IPS DF 6.9 (cell line): Measurements from ENCODE around the gene PODXL.
"Not testable (repeated sequence)": the region's sequence is repeated elsewhere in the genome, so short reads cannot be mapped to it uniquely, and the experiment has no call there.

Source experiments
- DNase-seq: peaks from one replicate; pipeline ENCODE4 v3.0.0-alpha.2; 2013; ENCODE audit warnings: low read depth, low spot score
- H3K27ac ChIP-seq: one replicate; pipeline ENCODE4 v1.5.1; 2013; ENCODE audit warnings: low read length, control low read depth
- H3K27me3 ChIP-seq: 2 replicates; pipeline ENCODE4 v1.6.1; 2013; ENCODE audit warnings: mild to moderate bottlenecking, low read length; ENCODE audit not compliant: control insufficient read depth, insufficient read depth
- H3K36me3 ChIP-seq: 2 replicates; pipeline ENCODE4 v1.6.1; 2013; ENCODE audit warnings: low read length; ENCODE audit not compliant: control insufficient read depth, insufficient read depth
- H3K4me1 ChIP-seq: 2 replicates; pipeline ENCODE4 v1.6.1; 2013; ENCODE audit warnings: low read length; ENCODE audit not compliant: control insufficient read depth, insufficient read depth
- H3K4me3 ChIP-seq: 2 replicates; pipeline ENCODE4 v1.5.1; 2013; ENCODE audit warnings: mild to moderate bottlenecking, low read length
- H3K9me3 ChIP-seq: 2 replicates; pipeline ENCODE4 v1.6.1; 2013; ENCODE audit warnings: low read length, inconsistent platforms; ENCODE audit not compliant: control insufficient read depth, insufficient read depth
- WGBS: extraction: QIAGEN DNeasy Blood & Tissue Kit; methylation state at CpG from one replicate; pipeline ENCODE4 v1.1.7; 2013; ENCODE audit warnings: mixed read lengths, missing lambda C conversion rate; ENCODE audit not compliant: insufficient read length, insufficient coverage; 5-methylcytosine and 5-hydroxymethylcytosine counted together

The PODXL gene

GRCh38 chr7:131511774-131512535 is 44.5 kb downstream of the PODXL start:
- Histone ChIP-seq H3K27me3 (no peaks in the 10 kb centered on the region), H3K27ac (no peak overlapping the region), H3K4me1 (peaks cover 7% of the 10 kb centered on the region), H3K4me3 (no peak overlapping the region), H3K9me3 (no peaks in the 10 kb centered on the region), H3K36me3 (peaks cover 36% of the 10 kb centered on the region)
- WGBS = no CpG with 5 or more reads among the region's 15 CpGs
- no peak for DNase-seq

- H3K4me1 ChIP-seq = peaks cover 5% of the 10 kb centered on the region
Measured at GRCh38 chr7:131511071-131511470, 45.4 kb downstream of the PODXL start.

DNA sequence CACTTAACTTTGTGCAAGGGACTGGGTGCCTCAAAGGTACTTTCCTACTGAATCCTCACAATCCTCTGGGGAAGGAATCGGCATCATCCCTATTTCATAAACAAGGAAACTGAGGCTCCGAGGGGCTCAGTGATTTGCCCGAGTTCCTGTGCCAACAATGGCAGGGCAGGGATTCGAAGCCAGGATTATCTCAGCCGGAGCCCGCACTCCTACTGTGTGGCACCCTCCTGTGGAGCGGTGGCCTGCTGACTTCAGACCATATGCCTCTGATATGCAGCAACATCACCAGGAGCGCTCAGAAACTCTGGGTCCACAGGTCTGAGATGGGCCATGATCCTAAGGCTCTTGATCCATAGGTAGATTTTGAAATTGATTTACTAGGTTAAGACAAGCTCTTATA is 46.6 kb downstream of the PODXL start:
- DNase-seq = no peak
- Histone ChIP-seq H3K27me3 (no peaks in the 10 kb centered on the region), H3K9me3 (no peaks in the 10 kb centered on the region), H3K36me3 (peaks cover 56% of the 10 kb centered on the region), H3K4me1 (peaks cover 5% of the 10 kb centered on the region), H3K27ac (no peak overlapping the region), H3K4me3 (no peak overlapping the region)
- no CpG with 5 or more reads among the region's 8 CpGs for WGBS

More at GRCh38 chr7:131511071-131511470, 45.4 kb downstream of the PODXL start:
- no CpG with 5 or more reads among the region's 9 CpGs for WGBS
- no peaks in the 10 kb centered on the region for H3K27me3 ChIP-seq
- no peak overlapping the region for H3K4me3 ChIP-seq
- H3K36me3 ChIP-seq = peaks cover 45% of the 10 kb centered on the region
- no peak overlapping the region for H3K27ac ChIP-seq
- DNase-seq = no peak
- H3K9me3 ChIP-seq = no peaks in the 10 kb centered on the region

GRCh38 chr7:131508754-131509486 is 47.5 kb downstream of the PODXL start:
- Histone ChIP-seq H3K9me3 (no peaks in the 10 kb centered on the region), H3K4me1 (peaks cover 5% of the 10 kb centered on the region), H3K4me3 (no peak overlapping the region), H3K36me3 (peaks cover 65% of the 10 kb centered on the region), H3K27ac (no peak overlapping the region), H3K27me3 (no peaks in the 10 kb centered on the region)
- no CpG with 5 or more reads among the region's 10 CpGs for WGBS
- DNase-seq = no peak

DNA sequence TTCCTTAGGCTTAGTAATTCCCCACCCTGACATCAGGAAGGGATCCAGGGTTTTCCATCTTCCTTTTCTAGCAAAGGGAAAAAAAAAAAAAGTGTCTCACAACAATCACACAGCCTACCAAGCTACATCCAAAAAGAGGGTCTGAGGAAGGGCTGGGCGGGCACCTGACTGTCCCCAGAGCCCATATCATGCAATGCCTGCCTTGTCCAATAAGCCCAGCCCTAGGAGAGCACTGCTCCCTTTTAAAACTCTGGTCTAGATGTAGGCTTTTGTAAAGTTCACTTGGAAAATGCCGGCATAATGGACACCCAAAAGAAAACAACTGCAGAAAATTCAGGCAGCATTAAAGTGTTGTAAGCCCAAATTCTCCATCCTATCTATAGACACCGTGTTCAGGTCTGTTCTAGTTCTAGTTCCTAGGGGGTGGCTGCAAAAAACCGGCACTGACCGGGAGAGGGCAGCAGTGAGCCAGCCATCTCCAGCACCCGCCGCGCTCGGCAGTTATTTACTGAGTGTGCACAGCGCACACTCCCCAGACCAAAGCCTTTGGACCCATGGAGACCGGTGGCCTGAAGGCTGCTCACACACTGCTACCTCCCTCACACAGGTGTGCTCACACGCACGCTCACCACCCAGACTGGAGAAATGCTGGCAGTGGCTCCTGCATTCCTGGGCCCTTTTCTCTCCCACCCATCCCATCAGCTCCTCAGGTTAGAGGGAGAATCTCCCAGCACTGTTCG is 48.7 kb downstream of the PODXL start:
- peaks cover 4% of the 10 kb centered on the region; the same call in 1 of the 2 replicates for H3K4me1 ChIP-seq
- no CpG with 5 or more reads among the region's 14 CpGs for WGBS
- H3K9me3 ChIP-seq = no peaks in the 10 kb centered on the region
- no peaks in the 10 kb centered on the region for H3K27me3 ChIP-seq
- peaks cover 76% of the 10 kb centered on the region for H3K36me3 ChIP-seq
- no peak overlapping the region for H3K27ac ChIP-seq
- no peak overlapping the region for H3K4me3 ChIP-seq
- peak; percentile 20 for DNase-seq

GRCh38 chr7:131506597-131506996 is 49.8 kb downstream of the PODXL start:
- peaks cover 86% of the 10 kb centered on the region for H3K36me3 ChIP-seq
- H3K4me1 ChIP-seq = peaks cover 3% of the 10 kb centered on the region; the same call in 1 of the 2 replicates
- H3K9me3 ChIP-seq = no peaks in the 10 kb centered on the region

GRCh38 chr7:131505636-131506557 is 50.5 kb downstream of the PODXL start:
- Histone ChIP-seq H3K4me1 (0 out of 2 replicates have a peak, but pooled peaks cover 2% of the 10 kb centered on the region), H3K36me3 (peaks cover 85% of the 10 kb centered on the region)
- WGBS = no CpG with 5 or more reads among the region's 30 CpGs

More at GRCh38 chr7:131506597-131506996, 49.8 kb downstream of the PODXL start:
- no peaks in the 10 kb centered on the region for H3K27me3 ChIP-seq
- no peak for DNase-seq
- no peak overlapping the region for H3K27ac ChIP-seq
- H3K4me3 ChIP-seq = no peak overlapping the region
- WGBS = no CpG with 5 or more reads among the region's 18 CpGs

GRCh38 chr7:131505037-131505620 is 51.3 kb downstream of the PODXL start:
- not testable (repeated sequence) for H3K27ac ChIP-seq, H3K4me3 ChIP-seq, H3K27me3 ChIP-seq, DNase-seq, H3K4me1 ChIP-seq, H3K9me3 ChIP-seq
- H3K36me3 ChIP-seq = peaks cover 88% of the 10 kb centered on the region
- WGBS = no CpG with 5 or more reads among the region's 8 CpGs

More at GRCh38 chr7:131505636-131506557, 50.5 kb downstream of the PODXL start:
- no peak overlapping the region for H3K4me3 ChIP-seq
- H3K27ac ChIP-seq = no peak overlapping the region
- H3K9me3 ChIP-seq = no peaks in the 10 kb centered on the region
- no peaks in the 10 kb centered on the region for H3K27me3 ChIP-seq
- DNase-seq = no peak

DNA sequence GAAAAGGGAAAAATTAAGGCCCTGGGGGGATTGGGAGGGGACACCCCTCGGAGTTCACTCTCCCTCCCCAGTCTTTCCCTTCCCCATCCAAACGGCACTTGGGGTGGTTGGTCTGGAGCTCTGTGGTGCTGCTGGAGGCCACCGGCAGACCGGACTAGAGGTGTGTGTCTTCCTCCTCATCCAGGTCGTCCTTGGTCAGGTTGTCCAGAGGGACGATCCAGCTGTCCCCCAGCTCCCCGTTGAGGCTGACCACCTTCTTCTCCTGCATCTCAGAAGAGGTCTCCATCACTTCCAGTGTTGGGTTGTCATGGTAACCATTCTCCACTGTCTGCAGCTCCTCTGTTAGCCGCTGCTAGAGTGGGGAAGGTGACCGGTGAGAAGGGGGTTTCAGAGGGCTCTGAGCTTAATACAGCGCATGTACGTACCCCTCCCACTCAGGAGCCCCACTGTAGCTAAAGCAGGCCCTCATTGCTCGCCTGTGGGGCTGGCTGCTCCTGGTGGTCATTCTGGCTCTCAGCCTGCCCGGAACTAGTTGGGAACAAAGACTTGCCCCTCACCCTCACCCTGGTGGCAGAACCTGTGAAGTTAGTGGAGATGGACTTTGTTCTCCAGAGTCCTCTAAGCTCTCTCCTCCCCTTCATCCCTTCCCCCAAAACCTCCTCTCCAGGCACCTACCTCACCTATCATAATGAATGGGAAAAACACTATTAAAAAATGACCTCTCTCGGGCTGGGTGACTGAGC is 52.1 kb downstream of the PODXL start:
- no peak overlapping the region for H3K4me3 ChIP-seq
- WGBS = no CpG with 5 or more reads among the region's 14 CpGs
- no peak for DNase-seq
- H3K27ac ChIP-seq = no peak overlapping the region
- no peaks in the 10 kb centered on the region for H3K27me3 ChIP-seq
- H3K36me3 ChIP-seq = peaks cover 84% of the 10 kb centered on the region
- H3K4me1 ChIP-seq = 0 out of 2 replicates have a peak, but pooled peaks cover 1% of the 10 kb centered on the region
- H3K9me3 ChIP-seq = no peaks in the 10 kb centered on the region
